HG02870 (cell line): Measurements from ENCODE around the gene QRFP.

Source experiments
- ATAC-seq: cut with Tn5 transposase; IDR thresholded peaks from one replicate; pipeline ENCODE4 v1.9.1; 2021; ENCODE audit warnings: mild to moderate bottlenecking, moderate library complexity; ENCODE audit not compliant: unreplicated experiment

QRFP gene

GRCh38 chr9:130896233-130897014 is at the start of gene QRFP:
Gene QRFP, minus strand, starts transcription at chr9:130896812. Its CDS starts 2,974 bp downstream, at chr9:130893838.
- ATAC-seq = no peak

- no peak for ATAC-seq
These were observed 48.6 kb upstream of the QRFP start for GRCh38 chr9:130945173-130945572.

- no peak for ATAC-seq
These were observed 48.0 kb upstream of the QRFP start for GRCh38 chr9:130944510-130945058.

- ATAC-seq = no peak
These were observed 47.2 kb upstream of the QRFP start for GRCh38 chr9:130943777-130944176.

- ATAC-seq = no peak
These were observed 46.6 kb upstream of the QRFP start for GRCh38 chr9:130943221-130943620.

GRCh38 chr9:130942679-130943078 is 46.1 kb upstream of the QRFP start:
- ATAC-seq = no peak

GRCh38 chr9:130942084-130942483 is 45.5 kb upstream of the QRFP start:
- ATAC-seq = no peak

- no peak for ATAC-seq
These were observed 44.3 kb upstream of the QRFP start for GRCh38 chr9:130940693-130941576.

GRCh38 chr9:130940027-130940549 is 43.5 kb upstream of the QRFP start:
- no peak for ATAC-seq

- ATAC-seq = no peak
These were observed 42.9 kb upstream of the QRFP start for GRCh38 chr9:130939405-130940026.

GRCh38 chr9:130938652-130939404 is 42.2 kb upstream of the QRFP start, which contains the start of gene FIBCD1:
Gene FIBCD1, minus strand, starts transcription at chr9:130939247. Its CDS starts 640 bp downstream, at chr9:130938607.
- ATAC-seq = no peak

GRCh38 chr9:130938184-130938651 is 41.6 kb upstream of the QRFP start:
- no peak for ATAC-seq

GRCh38 chr9:130937146-130938076 is 40.8 kb upstream of the QRFP start:
- ATAC-seq = no peak

GRCh38 chr9:130936285-130937117 is 39.9 kb upstream of the QRFP start:
- ATAC-seq = no peak

- ATAC-seq = no peak
These were observed 39.1 kb upstream of the QRFP start for GRCh38 chr9:130935648-130936271.

- no peak for ATAC-seq
These were observed 38.4 kb upstream of the QRFP start for GRCh38 chr9:130934702-130935647.
